Measurements from ENCODE around the gene PTPN14.

DNA sequence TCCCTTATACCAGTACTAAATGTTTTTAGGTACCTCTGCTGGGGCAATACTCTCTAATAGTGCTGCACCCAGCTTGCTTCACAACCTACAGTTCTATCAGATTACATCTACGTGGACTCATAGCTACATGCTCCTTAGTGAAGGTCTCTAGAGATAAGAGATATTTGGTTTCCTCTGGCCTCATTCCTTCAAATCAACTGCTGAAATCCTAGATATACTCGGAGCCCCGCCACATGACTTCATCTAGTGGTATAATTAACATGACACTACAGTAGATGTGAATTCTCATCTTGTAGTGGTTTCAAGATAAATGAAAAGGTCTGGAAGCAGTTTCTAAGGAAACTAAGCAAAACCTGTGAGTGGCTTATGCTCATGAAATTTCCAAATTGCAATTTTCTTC lies 155.1 kb downstream of the PTPN14 start:
- TF ChIP-seq, protein P1, sequence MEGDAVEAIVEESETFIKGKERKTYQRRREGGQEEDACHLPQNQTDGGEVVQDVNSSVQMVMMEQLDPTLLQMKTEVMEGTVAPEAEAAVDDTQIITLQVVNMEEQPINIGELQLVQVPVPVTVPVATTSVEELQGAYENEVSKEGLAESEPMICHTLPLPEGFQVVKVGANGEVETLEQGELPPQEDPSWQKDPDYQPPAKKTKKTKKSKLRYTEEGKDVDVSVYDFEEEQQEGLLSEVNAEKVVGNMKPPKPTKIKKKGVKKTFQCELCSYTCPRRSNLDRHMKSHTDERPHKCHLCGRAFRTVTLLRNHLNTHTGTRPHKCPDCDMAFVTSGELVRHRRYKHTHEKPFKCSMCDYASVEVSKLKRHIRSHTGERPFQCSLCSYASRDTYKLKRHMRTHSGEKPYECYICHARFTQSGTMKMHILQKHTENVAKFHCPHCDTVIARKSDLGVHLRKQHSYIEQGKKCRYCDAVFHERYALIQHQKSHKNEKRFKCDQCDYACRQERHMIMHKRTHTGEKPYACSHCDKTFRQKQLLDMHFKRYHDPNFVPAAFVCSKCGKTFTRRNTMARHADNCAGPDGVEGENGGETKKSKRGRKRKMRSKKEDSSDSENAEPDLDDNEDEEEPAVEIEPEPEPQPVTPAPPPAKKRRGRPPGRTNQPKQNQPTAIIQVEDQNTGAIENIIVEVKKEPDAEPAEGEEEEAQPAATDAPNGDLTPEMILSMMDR (conservative IDR thresholded peaks at IDR 0.05 in 1 of 2, IDR thresholded peaks at IDR 0.05 in 1 of 2; ENCODE audit: extremely low read depth in 1 of 2, insufficient read depth in 1 of 2, low read depth in 1 of 2, low read length in 2 of 2) = no peak
- TF ChIP-seq EZH2 (IDR thresholded peaks at IDR 0.05; ENCODE audit: borderline replicate concordance, low read length) = no peak
